ACHN (cell line): ENCODE data around the gene CCDC106.

ENCODE experiments used
- DNase-seq: peaks from one replicate; pipeline ENCODE4 v3.0.0-alpha.2; 2015
- in situ Hi-C: cut with HindIII; loops from 2 replicates; pipeline ENCODE4 v1.10.0; 2017; ENCODE audit warnings: low sequenced_read_pairs, low pct_ligation_motif_present, low pct_unique_long_range_greater_than_20kb

Gene CCDC106

DNA sequence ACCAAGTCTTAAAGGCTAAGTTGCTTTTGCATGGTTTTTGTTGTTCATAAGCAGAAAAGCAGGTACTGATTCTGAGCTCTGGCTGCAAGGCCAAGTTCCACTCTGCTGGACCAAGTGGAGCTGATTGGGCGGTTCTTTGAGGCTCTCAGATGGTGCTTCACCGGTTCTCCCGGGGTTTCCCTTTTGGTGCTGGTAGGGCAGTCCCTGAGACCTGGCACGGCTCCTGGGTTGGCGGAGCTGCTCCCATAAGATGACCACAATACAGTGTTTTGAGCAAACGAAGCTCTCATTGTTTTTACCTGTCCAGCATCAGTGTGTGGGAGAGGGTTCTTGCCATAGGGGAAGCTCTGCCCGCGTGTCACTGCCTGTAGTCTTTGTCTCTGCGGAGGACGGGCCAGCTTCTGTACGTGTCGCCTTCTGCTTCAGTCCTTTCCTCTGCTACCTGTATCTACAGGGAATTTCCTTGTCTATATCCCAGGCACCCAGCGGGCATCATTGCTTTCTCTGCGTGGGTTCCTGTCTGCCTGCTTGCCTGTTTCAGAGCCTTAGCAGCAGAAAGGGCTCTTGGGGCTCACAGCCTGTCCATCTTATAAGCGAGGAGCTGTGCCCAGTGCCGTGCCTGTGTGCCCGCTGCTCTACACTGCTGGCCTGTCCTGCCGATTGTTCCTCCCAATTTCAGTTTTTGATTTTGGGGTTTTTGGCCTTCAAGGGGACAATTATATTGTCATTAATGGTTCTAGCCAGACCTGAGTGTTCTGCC lies 9.2 kb downstream of the CCDC106 start:
- in situ Hi-C loops, result no loop called here
- no peak for DNase-seq

DNA sequence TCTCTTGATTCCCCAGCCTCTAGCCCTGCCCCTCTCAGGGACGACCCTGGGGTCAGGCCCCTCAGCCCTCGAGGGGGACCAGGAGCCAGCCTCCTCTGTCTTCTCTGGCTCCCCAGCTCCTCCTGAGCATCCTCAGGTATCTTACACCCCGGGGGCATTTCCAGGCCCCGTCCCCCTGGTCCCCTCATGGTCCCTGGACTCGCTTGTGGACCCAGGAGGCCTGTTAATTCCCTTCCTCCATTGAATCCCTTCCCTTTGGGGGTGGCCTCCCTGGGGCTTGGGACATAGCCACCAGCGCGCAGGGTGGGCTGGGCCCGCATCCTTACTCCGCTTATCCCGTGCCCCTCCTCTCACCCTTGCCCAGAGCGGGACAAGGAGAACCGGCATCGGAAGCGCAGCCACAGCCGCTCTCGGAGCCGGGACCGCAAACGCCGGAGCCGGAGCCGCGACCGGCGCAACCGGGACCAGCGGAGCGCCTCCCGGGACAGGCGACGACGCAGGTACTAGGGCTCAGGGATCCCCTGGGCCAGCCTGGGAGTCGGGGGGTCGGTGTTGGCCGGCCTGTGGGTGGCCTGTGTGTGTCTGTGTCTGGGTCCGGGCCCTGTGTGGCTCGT lies 10.9 kb downstream of the CCDC106 start:
- in situ Hi-C loops, result no loop called here
- DNase-seq, result no peak

DNA sequence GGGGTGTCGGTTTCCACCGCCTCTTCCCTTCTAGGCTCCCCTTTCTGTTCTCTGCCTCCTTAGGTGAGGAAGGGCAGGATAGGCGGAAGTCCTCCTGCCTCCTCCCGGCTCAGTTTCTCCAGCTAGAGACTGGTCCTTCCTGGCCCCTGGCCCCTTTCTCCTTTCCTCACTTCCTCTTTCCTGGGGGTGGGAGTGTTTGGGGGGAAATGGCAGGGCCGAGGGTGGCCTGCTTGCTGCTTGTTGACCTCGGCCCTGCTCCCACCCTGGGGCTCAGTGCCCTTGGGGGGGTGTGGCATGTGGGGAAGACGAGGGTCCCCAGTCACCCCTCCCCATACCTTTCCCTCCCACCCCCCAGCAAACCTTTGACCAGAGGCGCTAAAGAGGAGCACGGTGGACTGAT lies 11.8 kb downstream of the CCDC106 start:
- in situ Hi-C loops, result no loop called here

DNA sequence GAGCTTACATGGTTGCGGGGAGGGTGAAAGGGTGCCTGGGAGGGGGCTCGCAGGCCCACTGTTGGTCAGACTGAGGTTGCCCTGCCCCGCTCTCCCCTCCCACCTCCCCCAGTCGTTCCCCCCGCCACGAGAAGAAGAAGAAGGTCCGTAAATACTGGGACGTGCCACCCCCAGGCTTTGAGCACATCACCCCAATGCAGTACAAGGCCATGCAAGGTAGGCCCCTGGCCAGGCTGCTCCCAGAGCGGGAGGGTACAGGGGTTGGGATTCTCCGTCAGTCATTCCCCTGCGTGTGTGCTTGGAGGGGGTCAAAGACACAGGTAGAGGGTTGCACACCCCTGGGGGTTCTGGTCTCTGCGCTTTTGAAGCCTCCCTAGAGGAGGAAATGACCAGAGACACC lies 12.4 kb downstream of the CCDC106 start:
- DNase-seq, result no peak
- in situ Hi-C loops, result no loop called here

More for the DNA sequence above, 11.8 kb downstream of the CCDC106 start:
- DNase-seq, result no peak

DNA sequence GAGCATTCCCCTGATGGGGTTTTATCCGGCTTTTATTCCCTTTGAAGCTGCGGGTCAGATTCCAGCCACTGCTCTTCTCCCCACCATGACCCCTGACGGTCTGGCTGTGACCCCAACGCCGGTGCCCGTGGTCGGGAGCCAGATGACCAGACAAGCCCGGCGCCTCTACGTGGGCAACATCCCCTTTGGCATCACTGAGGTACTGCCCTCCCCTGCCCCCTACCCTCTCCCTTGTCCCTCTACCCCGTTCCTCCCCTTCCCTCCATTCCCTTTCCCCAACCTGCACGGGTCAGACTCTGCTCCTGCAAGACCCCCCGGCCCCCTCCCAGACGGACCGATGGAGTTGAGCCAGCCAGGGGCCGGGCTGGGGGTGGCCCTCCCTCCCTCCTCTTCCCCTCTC lies 13.0 kb downstream of the CCDC106 start:
- no peak for DNase-seq
- in situ Hi-C loops, result no loop called here

DNA sequence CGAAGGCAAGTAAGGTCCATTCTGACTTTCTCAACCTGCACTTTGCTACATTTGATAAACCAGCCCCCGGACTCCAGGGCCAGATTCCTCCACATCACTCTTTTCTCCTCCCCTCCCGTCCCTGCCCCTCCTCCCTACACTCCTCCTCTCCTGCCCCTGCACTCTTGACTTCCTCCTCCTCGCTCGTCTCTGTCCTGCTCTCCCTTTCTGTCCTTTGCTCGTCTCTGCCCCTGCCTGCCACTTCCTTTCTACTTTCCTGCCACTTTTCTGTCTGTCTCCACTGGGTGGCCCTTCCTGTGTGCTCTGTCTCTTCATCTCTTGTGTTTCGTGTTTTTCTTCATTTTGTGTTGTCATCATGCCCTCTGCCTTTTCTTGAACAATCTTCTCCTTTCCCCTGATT lies 13.8 kb downstream of the CCDC106 start:
- in situ Hi-C loops, result no loop called here
- no peak for DNase-seq

DNA sequence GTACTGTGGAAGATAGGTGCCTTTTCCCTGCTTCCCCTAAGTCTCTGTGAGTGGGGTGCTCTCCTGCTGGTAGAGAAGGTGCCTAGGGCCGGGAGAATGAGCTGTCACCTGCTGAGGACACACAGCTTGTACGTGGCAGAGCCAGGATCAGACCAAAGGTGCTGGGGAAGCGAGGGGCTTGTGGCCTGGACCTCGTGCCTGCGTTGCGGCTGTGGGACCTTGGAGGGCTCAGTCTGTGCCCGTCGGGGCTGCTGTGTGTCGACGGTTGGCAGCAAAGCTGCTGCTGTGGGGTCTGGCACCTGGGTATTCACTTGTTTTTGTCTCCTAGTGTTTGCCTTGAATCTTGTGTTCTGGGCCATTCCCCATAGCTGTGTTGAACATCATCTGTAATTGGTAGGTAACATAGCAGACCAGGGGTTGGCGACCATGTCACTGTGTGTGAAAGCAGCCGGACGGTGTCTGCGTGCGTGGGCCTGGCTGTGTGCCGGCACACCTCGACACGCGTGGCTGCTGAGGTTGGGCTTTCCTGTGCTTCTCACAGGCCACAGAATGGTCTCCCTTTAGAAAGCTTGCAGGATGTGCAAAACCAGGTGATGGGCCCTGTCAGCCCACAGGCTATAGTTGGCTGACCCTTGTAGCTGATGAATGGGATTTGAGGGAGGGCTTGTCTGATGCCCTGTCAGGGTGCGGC lies 16.0 kb downstream of the CCDC106 start:
- DNase-seq, result no peak
- in situ Hi-C loops, result no loop called here

DNA sequence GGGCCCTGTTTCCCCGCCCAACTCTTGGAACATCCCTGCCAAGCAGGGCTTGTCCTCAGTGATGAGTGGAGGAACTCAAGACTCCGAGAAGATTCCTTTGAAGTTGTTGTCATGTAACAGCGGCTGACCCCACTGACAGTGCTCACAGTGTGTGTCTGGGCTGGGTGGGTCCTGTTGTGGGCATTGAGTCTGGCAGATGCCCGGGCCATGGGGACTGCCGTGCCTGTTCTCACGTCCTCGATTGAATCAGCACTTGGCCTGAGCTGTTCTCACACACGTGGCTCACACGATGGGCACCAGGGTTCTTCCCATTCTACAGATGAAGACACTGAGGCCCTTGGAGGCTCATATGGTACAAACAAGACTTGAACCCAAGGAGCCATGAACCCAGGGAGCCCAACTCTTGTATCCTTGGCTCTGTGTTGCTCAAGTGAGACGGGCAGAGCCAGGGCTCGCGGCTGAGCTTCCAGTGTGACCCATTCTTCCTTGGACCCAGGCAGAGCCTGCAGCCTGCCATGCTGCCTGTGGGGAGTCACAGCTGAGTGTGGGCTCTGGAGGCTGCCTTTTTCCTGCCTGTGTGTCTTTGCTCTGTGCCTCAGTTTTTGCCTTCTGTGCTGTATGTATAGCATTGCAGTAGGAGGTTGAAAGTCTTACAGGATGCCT lies 18.5 kb downstream of the CCDC106 start:
- DNase-seq, result no peak
- in situ Hi-C loops, result no loop called here

DNA sequence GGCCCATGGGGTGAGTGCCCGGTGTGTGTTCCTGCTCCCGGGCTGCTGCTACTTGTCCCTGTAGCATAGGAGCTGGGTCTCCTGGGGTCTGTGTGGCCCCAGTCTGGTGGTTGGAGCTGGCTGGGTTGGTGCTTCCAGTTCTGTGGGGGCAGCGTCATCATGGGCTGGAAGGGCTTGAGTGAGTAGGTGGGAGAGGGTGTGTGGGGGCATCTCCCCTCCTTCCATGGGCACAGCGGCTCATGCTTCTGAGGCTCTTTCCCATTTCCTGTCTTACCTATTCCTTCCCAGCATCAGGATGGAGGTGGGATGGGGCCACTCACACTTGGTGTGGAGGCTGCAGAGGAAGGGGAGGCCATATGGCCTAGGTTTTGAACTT lies 19.0 kb downstream of the CCDC106 start:
- DNase-seq, result no peak
- in situ Hi-C loops, result no loop called here

DNA sequence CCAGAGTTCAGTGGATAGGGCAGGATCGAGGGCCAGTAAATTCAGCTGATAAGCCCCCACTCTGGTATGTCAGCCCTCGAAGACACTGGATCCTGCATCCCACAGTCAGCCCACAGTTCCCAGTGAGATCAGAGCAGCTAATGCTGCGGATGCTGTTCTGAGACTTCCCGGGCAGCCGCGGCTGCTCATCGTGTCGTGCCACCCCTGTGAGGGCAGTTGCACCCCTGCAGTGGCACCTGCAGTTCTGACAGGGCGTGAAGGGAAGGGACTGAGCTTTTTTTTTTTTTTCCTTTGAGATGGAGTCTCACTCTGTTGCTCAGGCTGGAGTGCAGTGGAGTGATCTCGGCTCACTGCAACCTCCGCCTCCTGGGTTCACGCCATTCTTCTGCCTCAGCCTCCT lies 19.5 kb downstream of the CCDC106 start:
- no peak for DNase-seq

DNA sequence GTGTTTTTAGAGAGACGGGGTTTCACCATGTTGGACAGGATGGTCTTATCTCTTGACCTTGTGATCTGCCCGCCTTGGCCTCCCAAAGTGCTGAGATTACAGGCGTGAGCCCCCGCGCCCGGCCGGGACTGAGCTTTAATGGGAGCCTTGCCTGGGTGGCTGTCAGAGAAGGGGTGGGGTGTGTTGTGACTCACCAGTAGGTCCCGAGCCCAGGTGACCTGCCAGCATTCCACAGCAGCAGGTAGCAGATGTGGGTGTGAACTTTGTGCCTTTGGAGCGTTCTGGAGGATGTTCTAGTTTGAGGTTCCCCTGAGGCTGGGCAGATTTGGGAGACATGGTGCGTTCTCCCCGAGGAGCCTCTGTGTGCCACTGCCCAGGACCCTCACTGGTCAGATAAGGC lies 19.9 kb downstream of the CCDC106 start:
- in situ Hi-C loops, result no loop called here

More for the DNA sequence above, 19.5 kb downstream of the CCDC106 start:
- in situ Hi-C loops, result no loop called here

DNA sequence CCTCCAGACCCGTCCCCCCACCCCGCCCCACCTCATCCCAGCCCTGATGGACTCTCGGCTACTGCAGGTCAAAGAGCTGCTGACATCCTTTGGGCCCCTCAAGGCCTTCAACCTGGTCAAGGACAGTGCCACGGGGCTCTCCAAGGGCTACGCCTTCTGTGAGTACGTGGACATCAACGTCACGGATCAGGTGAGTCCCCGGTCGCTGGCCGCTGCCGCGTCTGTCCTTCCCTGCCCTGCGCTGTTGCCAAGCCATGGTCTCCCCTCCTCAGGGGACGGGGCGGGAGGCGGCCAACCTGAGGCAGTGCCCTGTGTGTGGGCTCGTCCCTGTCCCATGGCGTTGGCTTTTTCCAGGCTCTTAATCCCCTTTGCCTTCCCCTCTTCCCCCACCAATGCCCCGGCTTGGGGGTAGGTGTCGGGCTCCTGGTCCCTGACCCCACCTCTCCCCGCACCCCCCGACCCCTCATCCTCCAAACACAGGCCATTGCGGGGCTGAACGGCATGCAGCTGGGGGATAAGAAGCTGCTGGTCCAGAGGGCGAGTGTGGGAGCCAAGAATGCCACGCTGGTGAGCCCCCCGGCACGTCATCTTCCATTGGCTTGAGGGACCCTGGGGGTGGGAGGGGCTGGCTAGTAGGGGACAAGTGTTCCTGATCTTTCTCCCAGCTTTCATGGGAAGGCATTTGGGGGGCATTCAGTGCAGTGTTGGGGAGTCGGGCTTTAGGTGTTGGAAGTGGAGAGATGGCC lies 20.8 kb downstream of the CCDC106 start:
- no peak for DNase-seq
- in situ Hi-C loops, result no loop called here

More for the DNA sequence above, 19.9 kb downstream of the CCDC106 start:
- no peak for DNase-seq

DNA sequence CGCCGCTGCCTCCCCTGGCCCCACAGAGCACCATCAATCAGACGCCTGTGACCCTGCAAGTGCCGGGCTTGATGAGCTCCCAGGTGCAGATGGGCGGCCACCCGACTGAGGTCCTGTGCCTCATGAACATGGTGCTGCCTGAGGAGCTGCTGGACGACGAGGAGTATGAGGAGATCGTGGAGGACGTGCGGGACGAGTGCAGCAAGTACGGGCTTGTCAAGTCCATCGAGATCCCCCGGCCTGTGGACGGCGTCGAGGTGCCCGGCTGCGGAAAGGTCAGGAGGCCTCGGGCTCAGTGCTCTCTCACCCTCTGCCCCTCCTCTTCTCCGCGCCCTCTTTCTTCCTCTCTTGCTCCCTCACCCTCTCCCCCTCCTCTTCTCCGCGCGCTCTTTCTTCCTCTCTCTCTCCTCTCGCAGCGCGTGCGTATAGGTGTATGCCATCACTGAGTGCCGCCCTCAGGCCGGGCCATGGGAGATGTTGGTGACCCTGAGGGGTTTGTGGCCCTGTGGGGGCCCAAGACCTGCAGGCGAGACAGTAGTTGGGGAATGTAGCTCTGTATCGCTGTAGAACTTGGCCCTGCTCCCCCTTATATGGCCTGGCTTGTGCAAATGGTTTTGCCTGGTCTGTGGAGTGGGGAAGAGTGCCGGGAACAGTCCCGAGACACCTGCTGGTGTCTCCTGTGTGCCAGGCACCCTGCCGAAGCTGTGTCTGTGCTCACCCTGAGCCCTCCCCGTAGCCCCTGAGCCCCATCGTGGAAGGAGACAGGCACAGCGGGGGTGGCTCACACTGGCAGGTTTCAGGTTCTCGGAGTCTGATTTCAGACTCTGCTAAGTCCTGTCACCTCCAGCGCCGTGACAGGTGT lies 21.6 kb downstream of the CCDC106 start:
- no peak for DNase-seq
- in situ Hi-C loops, result no loop called here

DNA sequence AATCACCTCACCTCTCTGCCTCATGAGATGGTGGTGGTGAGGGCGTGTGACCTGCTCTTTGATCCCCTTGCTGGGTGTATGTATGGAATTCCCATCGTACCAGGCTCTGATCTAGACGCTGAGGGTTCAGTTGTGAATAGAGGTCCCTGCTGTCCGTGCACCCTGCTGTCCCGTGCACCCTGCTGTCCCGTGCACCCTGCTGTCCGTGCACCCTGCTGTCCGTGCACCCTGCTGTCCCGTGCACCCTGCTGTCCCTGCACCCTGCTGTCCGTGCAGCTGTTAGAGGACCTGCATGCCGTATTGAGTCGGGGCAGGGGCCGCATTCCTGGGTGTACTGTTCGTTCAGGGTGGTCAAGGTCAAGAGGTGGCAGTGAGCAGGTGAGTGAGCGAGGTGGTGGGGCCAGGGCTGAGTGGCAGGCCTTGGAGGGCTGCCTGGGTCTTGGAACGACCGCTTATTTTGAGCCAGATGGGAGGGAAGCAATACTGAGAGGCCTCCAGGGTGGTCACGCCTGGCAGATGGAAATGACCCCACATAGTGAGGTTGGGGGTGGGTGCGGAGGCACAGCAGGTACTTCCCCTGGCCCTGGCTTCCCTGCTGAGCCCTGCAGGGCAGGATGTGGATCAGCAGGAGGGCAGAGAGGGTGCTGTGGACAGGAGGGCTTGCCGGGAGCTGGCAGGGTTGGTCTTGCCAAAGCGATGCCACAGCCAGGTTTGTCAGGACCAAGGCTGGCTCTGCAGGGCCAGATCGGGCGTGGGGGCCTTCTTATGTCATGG lies 22.5 kb downstream of the CCDC106 start:
- DNase-seq, result peak; percentile 47

DNA sequence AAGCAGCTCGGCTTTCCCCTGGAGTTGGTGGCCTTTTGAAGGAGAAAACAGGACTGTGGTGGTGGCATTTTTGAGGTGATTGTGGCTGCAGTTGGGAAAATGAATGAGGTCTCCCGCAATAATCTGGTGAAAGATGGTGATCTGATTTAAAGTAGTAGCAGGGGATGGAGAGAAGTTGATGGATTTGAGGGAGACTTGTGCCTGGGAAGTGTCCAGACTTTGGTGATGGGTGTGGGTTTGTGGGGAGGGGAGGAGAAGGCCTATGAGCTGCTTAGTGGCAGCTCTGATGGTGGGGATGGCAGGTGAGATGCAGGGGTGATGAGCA lies 23.0 kb downstream of the CCDC106 start:
- in situ Hi-C loops, result no loop called here
- no peak for DNase-seq

More for the DNA sequence above, 22.5 kb downstream of the CCDC106 start:
- in situ Hi-C loops, result no loop called here

DNA sequence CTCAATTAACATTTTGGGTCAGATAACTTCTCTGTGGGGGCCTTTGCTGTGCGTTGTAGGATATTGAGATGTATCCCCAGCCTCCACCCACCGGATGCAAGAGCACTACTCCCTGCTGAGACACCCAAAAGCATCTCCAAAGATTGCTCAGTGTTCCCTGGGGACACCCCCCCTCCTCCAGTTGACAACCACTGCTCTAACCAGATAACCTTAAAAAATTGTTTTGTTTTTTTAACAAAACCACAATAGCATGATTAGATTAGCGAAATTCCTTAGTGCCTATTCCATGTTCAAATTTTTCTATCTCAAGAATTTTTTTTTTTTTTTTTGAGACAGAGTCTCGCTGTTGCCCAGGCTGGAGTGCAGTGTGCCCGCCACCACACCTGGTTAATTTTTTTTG lies 24.4 kb downstream of the CCDC106 start:
- DNase-seq, result no peak

DNA sequence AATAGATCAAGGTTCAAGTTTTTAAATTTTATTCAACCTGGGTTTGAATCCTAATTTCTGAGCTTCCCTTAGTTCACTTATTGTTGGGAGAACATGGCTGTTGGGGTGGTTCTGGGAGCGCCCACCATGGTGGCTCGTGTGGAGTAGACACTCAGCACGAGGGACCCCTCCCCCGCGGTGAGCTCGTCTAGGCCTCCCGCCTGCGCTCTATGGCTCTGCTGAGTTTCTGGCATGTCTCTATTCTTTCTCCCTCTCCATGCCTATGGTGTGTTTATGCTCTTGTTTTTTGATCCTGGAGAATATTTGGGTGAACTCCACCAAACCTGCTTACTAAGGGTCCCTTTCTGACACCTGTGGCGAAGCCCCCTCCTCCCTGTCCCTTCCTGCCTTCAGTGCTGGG lies 25.5 kb downstream of the CCDC106 start:
- in situ Hi-C loops, result no loop called here
- DNase-seq, result no peak

More for the DNA sequence above, 24.4 kb downstream of the CCDC106 start:
- in situ Hi-C loops, result no loop called here
